Fibroblast of the aortic adventitia (primary cell): ENCODE data around the gene GID4. TPM values are rescaled to one million over a fixed set of nuclear protein-coding genes. Genes with fewer than 3 reads are reported as not detected.

Source experiments
- DNase-seq: peaks from one replicate; pipeline ENCODE4 v3.0.0-alpha.2; 2010; ENCODE audit warnings: low read depth
- H3K4me3 ChIP-seq: 2 replicates; pipeline ENCODE4 v1.5.1; 2011; ENCODE audit warnings: low read depth, mild to moderate bottlenecking, control low read depth, low read length, moderate library complexity
- CTCF ChIP-seq: IDR thresholded peaks from 2 replicates; pipeline ENCODE4 v1.5.1; 2011; ENCODE audit warnings: mild to moderate bottlenecking, low read length, control low read depth, inconsistent platforms; ENCODE audit not compliant: insufficient read depth
- total RNA-seq: library from RNA; depleted of rRNA; stranded (reverse); fragments of >200 nt; gene quantifications from 2 replicates; pipeline ENCODE4 v1.2.3, GENCODE V29; 2012; ENCODE audit warnings: low replicate concordance

GID4 gene
- total RNA-seq, 1 donor: 7.8 TPM

DNA sequence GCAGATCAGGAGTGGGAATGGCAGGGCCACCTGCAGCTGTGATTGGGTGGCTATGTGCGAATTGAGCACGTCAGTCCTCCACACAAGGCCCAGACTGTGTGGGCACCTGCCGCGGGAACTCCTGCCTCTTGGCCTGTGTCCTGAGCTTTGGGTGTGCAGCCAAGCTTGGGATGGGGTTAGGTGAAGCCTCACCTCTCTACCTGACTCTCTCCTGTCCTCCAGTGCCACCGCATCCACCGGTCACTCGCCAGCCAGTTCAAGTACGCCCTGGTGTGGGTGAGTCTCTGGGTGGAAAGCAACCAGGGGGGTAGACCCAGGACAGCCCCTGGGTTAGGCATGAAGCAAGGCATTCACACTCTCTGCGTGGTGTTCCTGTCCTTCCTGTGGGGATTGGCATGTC lies 67.0 kb downstream of the GID4 start:
- no peak for DNase-seq
- no peak for TF ChIP-seq CTCF
- no peak overlapping the region for H3K4me3 ChIP-seq

- TF ChIP-seq CTCF: no peak
- no peak for DNase-seq
- no peak overlapping the region for H3K4me3 ChIP-seq
These were observed 68.0 kb downstream of the GID4 start for GRCh38 chr17:18107061-18107790.

- TF ChIP-seq CTCF: no peak
- no peak overlapping the region for H3K4me3 ChIP-seq
- DNase-seq: no peak
These were observed 68.8 kb downstream of the GID4 start for GRCh38 chr17:18107971-18108370.

- TF ChIP-seq CTCF: no peak
- no peak for DNase-seq
- no peak within 1 kb of the TSS for H3K4me3 ChIP-seq
These were observed 69.4 kb downstream of the GID4 start, which contains the start of gene MYO15A for GRCh38 chr17:18108401-18109312. Gene MYO15A, plus strand, starts transcription at chr17:18108756. Its CDS starts 10,045 bp downstream, at chr17:18118801.

DNA sequence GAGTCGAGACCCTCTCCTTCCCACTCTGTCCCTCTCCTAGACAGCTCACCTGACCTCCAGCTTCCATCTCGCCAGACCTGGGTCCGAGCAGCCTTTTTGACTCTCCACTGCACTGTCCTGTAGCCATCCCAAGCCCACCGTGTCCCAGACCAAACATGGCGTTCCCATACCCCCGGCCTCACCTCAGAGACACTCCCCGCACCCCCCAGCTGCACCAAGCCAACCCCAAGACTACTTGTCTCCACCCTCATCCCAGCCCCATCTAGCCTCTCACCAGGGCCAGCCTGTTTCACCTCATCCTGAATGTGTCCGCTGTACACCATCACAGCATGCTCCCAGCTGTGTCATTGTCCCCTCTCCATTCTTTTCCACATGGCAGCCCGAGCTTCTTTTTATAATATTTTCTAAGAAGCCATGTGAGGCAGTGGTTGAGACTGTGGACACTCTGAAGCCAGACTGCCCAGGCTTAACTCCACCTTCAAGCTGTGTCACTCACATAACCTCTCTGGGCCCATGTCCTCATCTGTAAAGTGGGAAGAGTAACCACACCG lies 70.8 kb downstream of the GID4 start:
- DNase-seq: no peak
- TF ChIP-seq CTCF: no peak
- no peak overlapping the region for H3K4me3 ChIP-seq

GRCh38 chr17:18110636-18111145 lies 71.5 kb downstream of the GID4 start:
- DNase-seq: no peak
- no peak overlapping the region for H3K4me3 ChIP-seq
- TF ChIP-seq CTCF: no peak
